ENCODE data around the gene KLHDC9.

DNA sequence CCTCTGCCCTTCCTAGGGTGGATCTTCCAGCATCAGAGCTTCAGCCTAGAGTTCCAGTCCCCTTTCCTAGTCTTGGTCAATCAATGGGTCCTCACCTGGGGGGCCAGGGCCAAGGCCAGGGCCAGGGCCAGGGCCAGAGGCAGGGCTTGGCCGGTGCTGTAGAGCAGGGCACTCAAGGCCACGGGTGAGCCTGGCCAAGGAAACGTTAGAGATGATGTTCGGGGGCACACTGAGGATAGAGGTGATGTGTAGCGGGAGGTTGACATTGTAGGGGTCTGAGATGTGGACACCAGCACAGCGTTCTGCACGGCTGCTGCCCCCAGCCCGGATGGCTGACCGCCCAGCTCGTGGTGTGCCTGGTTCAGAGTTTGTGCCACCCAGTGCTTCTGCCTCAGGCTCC is 46.9 kb upstream of the KLHDC9 start:
- TF ChIP-seq POLR2A (IDR thresholded peaks at IDR 0.05) (no peak), CTCF (IDR thresholded peaks at IDR 0.05) (no peak)
